Gastrocnemius medialis (tissue), 4 donors: ENCODE measurements around the gene IFT27.
A peak's percentile ranks its signal among the peaks of the same experiment; 100 is the strongest.

ENCODE experiments used
- POLR2A ChIP-seq, 2 donors: fragments of 450-650 bp; IDR thresholded peaks; one replicate each; pipeline ENCODE4 v1.6.1; 2017; ENCODE audit warnings: antibody characterized with exemption in 2 of 2, mild to moderate bottlenecking in 2 of 2, moderate library complexity in 2 of 2
- TF ChIP-seq, protein P1 (sequence below), 5 experiments: fragments of 450-650 bp in 3 of 5; fragments of 200-600 bp in 2 of 5; sonication (generic) in 2 of 5; IDR thresholded peaks in 4 of 5; conservative IDR thresholded peaks in 1 of 5; 1 replicate in 4 of 5; 2 replicates in 1 of 5; pipeline ENCODE4 v1.5.1; 2016 to 2019; ENCODE audit warnings: antibody characterized with exemption in 5 of 5, mild to moderate bottlenecking in 3 of 5, moderate library complexity in 3 of 5

DNA sequence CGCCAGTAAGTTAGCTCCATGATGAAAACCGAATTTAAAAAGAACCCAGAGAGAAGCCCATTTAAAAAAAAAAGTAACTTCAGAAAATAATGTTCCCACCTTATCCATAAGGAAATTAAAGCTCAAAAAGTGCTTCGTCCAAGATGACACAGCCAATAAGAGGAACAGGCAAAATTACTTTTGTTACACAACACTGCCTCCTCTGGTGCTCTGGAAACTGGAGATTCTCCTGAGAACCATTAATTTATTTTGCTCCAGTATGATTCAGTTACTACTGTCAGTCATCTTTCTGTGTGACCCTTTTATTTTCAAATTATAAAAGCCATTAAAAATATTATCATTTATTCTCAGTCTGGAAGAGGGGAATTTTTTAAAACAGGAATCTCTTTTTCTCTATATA, 2.0 kb downstream of the IFT27 start:
- no peak for TF ChIP-seq POLR2A (IDR thresholded peaks at IDR 0.05)
- TF ChIP-seq, protein P1, sequence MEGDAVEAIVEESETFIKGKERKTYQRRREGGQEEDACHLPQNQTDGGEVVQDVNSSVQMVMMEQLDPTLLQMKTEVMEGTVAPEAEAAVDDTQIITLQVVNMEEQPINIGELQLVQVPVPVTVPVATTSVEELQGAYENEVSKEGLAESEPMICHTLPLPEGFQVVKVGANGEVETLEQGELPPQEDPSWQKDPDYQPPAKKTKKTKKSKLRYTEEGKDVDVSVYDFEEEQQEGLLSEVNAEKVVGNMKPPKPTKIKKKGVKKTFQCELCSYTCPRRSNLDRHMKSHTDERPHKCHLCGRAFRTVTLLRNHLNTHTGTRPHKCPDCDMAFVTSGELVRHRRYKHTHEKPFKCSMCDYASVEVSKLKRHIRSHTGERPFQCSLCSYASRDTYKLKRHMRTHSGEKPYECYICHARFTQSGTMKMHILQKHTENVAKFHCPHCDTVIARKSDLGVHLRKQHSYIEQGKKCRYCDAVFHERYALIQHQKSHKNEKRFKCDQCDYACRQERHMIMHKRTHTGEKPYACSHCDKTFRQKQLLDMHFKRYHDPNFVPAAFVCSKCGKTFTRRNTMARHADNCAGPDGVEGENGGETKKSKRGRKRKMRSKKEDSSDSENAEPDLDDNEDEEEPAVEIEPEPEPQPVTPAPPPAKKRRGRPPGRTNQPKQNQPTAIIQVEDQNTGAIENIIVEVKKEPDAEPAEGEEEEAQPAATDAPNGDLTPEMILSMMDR (IDR thresholded peaks at IDR 0.05 in 4 of 5, conservative IDR thresholded peaks at IDR 0.05 in 1 of 5), result peak in 1 of 5 experiments; percentile 23
